Stromal cell of bone marrow (primary cell): ENCODE results near the gene OR6P1.

Experiments used
- DNase-seq: peaks from one replicate; pipeline ENCODE4 v3.0.0-alpha.2; 2012; ENCODE audit warnings: low read depth

OR6P1 gene

DNA sequence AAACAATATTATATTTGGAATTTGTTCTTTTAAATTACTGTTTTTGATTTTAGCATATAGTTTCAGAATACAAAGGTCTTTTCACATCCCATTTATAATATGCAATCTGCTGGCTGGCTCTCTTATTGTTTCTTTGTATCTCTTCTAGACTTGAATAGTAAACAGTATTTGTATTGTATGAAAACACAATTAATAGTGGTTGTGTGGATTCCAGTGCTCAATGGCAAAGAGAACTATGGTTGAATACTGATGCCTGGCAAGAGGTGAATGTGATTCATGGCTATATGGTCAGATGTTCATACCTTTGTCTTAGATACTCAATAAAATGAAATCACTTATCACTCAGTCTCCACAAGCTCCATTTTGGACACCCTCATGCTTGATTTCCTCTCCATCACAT is 53.4 kb downstream of the OR6P1 start:
- no peak for DNase-seq
